Sciatic nerve (tissue), 2 donors: ENCODE data around the gene EFHC1. TPM values are rescaled to one million over a fixed set of nuclear protein-coding genes. Genes with fewer than 3 reads are reported as not detected.

Source experiments
- ATAC-seq: fragments of 200-7000 bp; cut with Tn5 transposase; one replicate; pipeline ENCODE4 v1.9.1; 2020; ENCODE audit warnings: mild to moderate bottlenecking, moderate library complexity
- DNase-seq: peaks from one replicate; pipeline ENCODE4 v3.0.0-alpha.2; 2020; ENCODE audit warnings: low spot score
- intact Hi-C: fragments of 100-400 bp; cut with DNase I; formaldehyde crosslinking; loops from one replicate; pipeline ENCODE4 v1.14.2; 2022
- total RNA-seq: library from RNA; stranded (reverse); fragmentation: NEBNext Ultra II Directional; extraction: Animal tissue kit (Norgen Biotek cat#: 25700); gene quantifications from one replicate; pipeline ENCODE4 v1.2.1, GENCODE V29; 2021
- donor health status: DM: no; HTN: no; CAD: no.
- donor health status: DM: no; HTN: no; CAD: no.

EFHC1 gene
- total RNA-seq, 1 donor from 2014 or later: 38.7 TPM

GRCh38 chr6:52558266-52559000, 138.3 kb downstream of the EFHC1 start:
- DNase-seq (no peak), ATAC-seq (peak; percentile 64)
- intact Hi-C loops: no loop called here

DNA sequence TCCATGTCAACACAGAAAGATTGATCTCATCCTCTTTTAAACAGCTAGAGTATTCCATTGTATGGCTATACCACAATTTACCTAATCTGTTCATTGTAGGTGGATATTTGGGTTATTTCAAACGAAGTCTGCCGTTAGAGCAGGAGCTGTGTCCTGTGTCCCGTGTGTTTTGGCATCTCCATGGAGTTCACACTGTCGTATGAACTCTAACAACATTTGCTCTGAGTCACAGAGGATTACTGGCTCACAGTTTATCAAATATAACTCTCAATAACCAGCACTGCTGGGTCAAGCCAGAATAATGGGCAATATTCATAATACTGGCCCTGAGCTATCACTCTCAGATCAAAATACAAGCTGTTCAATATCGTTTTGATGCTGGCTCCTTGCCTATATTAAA, 140.3 kb downstream of the EFHC1 start:
- ATAC-seq (no peak), DNase-seq (no peak)
- intact Hi-C loops: no loop called here

- DNase-seq (no peak), ATAC-seq (no peak)
- intact Hi-C loops: no loop called here
Measured at GRCh38 chr6:52562911-52563310, 142.8 kb downstream of the EFHC1 start.

DNA sequence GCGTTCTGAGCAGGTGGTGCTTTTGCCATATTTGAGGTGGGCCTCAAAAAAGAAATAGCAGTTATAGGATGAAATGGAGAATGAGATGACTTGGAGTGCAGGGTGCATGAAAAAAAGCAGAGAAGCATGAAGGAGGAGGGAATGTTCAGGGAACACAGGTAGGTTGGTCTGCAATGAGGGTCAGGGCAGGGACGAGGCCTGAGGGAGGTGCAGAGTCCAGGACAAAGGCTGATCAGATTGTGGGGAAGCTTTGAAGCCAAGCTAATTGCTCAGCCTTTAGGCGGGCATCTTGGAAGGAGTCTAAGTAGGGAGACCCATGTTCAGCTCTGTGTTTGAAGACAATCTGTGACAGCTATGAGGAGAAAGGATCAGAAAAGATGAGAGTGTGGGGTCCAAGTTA, 144.7 kb downstream of the EFHC1 start:
- ATAC-seq (no peak), DNase-seq (no peak)
- intact Hi-C loops: no loop called here

- DNase-seq (no peak), ATAC-seq (no peak)
- intact Hi-C loops: no loop called here
Measured at GRCh38 chr6:52566201-52566600, 146.1 kb downstream of the EFHC1 start.

DNA sequence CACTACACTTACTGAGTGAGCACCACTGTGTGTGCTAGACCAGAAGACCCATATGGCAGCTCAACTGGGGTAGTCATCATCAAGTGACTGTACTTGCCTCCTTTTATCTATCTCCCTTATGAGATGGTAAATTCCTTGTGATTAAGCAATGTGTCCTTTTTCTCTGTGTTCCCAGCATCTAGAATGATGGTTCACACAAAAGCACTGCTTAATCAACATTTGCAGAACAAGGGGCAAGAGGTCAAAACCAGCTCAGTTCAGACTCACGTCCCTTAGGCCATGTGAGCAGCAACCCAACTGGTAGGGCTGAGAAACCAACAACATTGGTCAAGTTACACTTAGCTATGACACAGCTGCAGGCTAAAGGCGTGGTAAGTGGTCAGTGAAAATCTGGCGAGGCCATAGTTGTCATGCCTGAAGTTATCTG, 146.7 kb downstream of the EFHC1 start:
- intact Hi-C loops: no loop called here
- DNase-seq: no peak

GRCh38 chr6:52568320-52568719, 148.2 kb downstream of the EFHC1 start:
- no peak for DNase-seq
- intact Hi-C loops: no loop called here
- no peak for ATAC-seq

More for the DNA sequence above, 146.7 kb downstream of the EFHC1 start:
- ATAC-seq: peak; percentile 53

GRCh38 chr6:52570291-52570700, 150.2 kb downstream of the EFHC1 start:
- ATAC-seq (peak; percentile 16), DNase-seq (no peak)
- intact Hi-C loops: loop anchor here (10.0 kb wide), 1 partner anchor 55 kb away; no protein-coding TSS in a partner anchor

GRCh38 chr6:52571099-52571755, 151.1 kb downstream of the EFHC1 start:
- DNase-seq (no peak), ATAC-seq (no peak)
- intact Hi-C loops: loop anchor here (10.0 kb wide), 1 partner anchor 56 kb away; no protein-coding TSS in a partner anchor

DNA sequence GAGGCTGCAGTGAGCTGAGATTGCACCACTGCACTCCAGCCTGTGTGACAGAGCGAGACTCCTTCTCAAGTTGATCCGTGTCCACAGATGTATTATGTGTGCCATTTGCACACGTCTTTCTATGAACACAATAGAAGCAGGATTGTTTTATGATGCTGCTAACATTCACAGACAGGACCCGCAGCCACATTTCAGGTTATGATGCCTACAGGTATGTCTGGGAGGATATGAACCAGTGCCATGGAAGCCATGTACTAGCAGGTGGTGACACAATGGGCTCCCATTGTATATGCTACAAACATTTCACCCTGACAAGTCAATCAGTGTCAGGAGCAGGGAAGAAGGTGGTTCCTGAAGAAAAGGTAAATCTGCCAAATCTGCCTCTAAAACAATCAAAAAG, 152.4 kb downstream of the EFHC1 start:
- intact Hi-C loops: loop anchor here (10.0 kb wide), 1 partner anchor 58 kb away; no protein-coding TSS in a partner anchor
- DNase-seq: no peak
- ATAC-seq: no peak

DNA sequence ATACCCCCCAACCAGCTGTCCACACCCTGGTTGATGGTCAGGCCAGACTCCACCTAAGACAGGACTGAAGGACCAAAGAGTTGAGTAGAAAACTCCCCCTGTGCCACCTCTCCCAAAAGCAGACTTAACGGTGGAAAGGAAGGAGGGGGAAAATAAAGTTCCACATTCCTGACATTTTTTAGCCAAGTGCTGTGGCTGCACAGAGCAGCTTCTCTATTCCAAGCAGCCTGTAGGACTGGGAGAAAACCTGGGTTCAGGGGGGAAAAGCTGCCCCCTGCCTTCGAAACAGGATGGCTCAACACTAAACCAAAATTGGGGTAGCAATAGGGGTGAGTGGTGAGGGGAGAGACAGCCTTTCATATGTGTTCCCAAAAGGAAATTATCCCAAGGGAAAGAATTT, 153.2 kb downstream of the EFHC1 start:
- ATAC-seq (no peak), DNase-seq (no peak)
- intact Hi-C loops: loop anchor here (10.0 kb wide), 1 partner anchor 58 kb away; no protein-coding TSS in a partner anchor

Other genes starting within 250 kb of the EFHC1 start
- gene IL17A, start 234.0 kb upstream of the EFHC1 start, total RNA-seq: not detected
- not detected for gene IL17F, start 175.8 kb upstream of the EFHC1 start, total RNA-seq
- gene MCM3, start 135.6 kb upstream of the EFHC1 start, total RNA-seq: 27.4 TPM
- 24.3 TPM for gene PAQR8, start 58.2 kb upstream of the EFHC1 start, total RNA-seq
- gene TRAM2, start 156.7 kb downstream of the EFHC1 start, total RNA-seq: 18.6 TPM